H1 (cell line): ENCODE results near the gene SLC6A20. TPM values are rescaled to one million over a fixed set of nuclear protein-coding genes. Genes with fewer than 3 reads are reported as not detected.

ENCODE experiments used
- JUND ChIP-seq: IDR thresholded peaks from 2 replicates; pipeline ENCODE4 v1.6.1; 2011; ENCODE audit warnings: mild to moderate bottlenecking, improper control_type of control experiment, low read length
- polyA plus RNA-seq, 7 experiments: library from polyadenylated mRNA; depleted of rRNA in 3 of 7; stranded (reverse) in 5 of 7; unstranded in 2 of 7; fragments of >200 nt in 5 of 7; fragments of 200-250 nt in 2 of 7; gene quantifications; 1 replicate in 5 of 7; 2 replicates in 1 of 7; 4 replicates in 1 of 7; pipeline versions ENCODE4 v1.2.1 to v1.2.3, GENCODE V29; 2011 to 2013; ENCODE audit warnings: missing spikeins in 2 of 7, mixed read lengths in 2 of 7
- total RNA-seq: library from RNA; stranded (reverse); fragmentation: NEBNext Ultra II Directional; extraction: Animal tissue kit (Norgen Biotek cat#: 25700); gene quantifications from 2 replicates; pipeline ENCODE4 v1.2.1, GENCODE V29; 2021
- TF ChIP-seq, protein P1 (sequence below): fragments of 300-600 bp; sonication (generic); IDR thresholded peaks from 2 replicates; pipeline ENCODE4 v1.7.1; 2012; ENCODE audit warnings: low read length, moderate library complexity, mild to moderate bottlenecking, inconsistent platforms; ENCODE audit not compliant: insufficient replicate concordance

The SLC6A20 gene
- total and polyA plus RNA-seq, 2 of the 8 experiments (the other 6 are each of a cell fraction or from before 2014, with no cell fraction given) = 0.05 TPM; not detected in 1

DNA sequence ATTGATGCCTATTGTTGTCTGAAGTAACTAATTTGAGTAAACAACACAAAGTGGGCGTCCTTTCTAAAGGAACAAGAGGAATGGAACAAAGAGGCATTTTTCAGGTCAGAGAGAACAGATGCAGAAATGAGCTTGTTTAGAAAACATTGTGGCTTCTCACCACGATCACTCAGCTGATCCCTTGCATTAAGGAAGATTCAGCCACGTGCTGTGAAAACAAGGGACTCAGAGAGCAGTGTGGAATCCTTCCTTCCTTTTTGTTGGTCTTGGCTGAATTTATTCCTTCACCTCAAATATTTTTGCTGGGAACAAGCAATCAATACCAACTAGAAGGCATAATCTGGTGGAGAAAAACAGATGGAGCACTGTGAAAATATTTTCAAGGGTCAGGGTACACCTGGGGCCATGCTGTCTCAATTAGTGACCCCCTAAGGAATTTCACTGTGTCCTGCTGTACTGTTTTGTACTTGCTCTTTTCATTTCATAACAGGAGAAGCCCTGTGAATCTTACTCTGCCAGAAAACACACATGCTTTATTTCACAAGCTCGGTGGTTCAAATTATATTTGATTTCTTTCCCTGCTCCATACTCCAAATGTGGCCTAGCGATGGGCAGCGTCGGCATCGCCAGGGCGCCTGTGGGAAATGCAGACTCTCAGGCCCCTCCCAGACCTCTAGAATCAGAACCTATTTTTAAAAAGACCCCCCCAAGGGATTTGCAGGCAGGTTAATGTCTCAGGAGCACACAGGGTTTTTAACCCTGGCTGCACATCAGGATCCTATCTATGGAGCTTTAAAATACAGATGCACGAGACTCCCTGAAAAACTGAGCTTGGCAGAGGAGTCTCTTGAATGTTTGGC, 11.6 kb upstream of the SLC6A20 start (continued):
- TF ChIP-seq, protein P1, sequence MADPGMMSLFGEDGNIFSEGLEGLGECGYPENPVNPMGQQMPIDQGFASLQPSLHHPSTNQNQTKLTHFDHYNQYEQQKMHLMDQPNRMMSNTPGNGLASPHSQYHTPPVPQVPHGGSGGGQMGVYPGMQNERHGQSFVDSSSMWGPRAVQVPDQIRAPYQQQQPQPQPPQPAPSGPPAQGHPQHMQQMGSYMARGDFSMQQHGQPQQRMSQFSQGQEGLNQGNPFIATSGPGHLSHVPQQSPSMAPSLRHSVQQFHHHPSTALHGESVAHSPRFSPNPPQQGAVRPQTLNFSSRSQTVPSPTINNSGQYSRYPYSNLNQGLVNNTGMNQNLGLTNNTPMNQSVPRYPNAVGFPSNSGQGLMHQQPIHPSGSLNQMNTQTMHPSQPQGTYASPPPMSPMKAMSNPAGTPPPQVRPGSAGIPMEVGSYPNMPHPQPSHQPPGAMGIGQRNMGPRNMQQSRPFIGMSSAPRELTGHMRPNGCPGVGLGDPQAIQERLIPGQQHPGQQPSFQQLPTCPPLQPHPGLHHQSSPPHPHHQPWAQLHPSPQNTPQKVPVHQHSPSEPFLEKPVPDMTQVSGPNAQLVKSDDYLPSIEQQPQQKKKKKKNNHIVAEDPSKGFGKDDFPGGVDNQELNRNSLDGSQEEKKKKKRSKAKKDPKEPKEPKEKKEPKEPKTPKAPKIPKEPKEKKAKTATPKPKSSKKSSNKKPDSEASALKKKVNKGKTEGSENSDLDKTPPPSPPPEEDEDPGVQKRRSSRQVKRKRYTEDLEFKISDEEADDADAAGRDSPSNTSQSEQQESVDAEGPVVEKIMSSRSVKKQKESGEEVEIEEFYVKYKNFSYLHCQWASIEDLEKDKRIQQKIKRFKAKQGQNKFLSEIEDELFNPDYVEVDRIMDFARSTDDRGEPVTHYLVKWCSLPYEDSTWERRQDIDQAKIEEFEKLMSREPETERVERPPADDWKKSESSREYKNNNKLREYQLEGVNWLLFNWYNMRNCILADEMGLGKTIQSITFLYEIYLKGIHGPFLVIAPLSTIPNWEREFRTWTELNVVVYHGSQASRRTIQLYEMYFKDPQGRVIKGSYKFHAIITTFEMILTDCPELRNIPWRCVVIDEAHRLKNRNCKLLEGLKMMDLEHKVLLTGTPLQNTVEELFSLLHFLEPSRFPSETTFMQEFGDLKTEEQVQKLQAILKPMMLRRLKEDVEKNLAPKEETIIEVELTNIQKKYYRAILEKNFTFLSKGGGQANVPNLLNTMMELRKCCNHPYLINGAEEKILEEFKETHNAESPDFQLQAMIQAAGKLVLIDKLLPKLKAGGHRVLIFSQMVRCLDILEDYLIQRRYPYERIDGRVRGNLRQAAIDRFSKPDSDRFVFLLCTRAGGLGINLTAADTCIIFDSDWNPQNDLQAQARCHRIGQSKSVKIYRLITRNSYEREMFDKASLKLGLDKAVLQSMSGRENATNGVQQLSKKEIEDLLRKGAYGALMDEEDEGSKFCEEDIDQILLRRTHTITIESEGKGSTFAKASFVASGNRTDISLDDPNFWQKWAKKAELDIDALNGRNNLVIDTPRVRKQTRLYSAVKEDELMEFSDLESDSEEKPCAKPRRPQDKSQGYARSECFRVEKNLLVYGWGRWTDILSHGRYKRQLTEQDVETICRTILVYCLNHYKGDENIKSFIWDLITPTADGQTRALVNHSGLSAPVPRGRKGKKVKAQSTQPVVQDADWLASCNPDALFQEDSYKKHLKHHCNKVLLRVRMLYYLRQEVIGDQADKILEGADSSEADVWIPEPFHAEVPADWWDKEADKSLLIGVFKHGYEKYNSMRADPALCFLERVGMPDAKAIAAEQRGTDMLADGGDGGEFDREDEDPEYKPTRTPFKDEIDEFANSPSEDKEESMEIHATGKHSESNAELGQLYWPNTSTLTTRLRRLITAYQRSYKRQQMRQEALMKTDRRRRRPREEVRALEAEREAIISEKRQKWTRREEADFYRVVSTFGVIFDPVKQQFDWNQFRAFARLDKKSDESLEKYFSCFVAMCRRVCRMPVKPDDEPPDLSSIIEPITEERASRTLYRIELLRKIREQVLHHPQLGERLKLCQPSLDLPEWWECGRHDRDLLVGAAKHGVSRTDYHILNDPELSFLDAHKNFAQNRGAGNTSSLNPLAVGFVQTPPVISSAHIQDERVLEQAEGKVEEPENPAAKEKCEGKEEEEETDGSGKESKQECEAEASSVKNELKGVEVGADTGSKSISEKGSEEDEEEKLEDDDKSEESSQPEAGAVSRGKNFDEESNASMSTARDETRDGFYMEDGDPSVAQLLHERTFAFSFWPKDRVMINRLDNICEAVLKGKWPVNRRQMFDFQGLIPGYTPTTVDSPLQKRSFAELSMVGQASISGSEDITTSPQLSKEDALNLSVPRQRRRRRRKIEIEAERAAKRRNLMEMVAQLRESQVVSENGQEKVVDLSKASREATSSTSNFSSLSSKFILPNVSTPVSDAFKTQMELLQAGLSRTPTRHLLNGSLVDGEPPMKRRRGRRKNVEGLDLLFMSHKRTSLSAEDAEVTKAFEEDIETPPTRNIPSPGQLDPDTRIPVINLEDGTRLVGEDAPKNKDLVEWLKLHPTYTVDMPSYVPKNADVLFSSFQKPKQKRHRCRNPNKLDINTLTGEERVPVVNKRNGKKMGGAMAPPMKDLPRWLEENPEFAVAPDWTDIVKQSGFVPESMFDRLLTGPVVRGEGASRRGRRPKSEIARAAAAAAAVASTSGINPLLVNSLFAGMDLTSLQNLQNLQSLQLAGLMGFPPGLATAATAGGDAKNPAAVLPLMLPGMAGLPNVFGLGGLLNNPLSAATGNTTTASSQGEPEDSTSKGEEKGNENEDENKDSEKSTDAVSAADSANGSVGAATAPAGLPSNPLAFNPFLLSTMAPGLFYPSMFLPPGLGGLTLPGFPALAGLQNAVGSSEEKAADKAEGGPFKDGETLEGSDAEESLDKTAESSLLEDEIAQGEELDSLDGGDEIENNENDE = no peak
- no peak for TF ChIP-seq JUND
- TF ChIP-seq, all 59 proteins: peak for 0
